GM19372 (cell line): ENCODE results near the gene RAP1GAP2.
"Not testable (repeated sequence)": the region's sequence is repeated elsewhere in the genome, so short reads cannot be mapped to it uniquely, and the experiment has no call there.

Experiments
- ATAC-seq: cut with Tn5 transposase; IDR thresholded peaks from one replicate; pipeline ENCODE4 v1.9.1; 2021; ENCODE audit warnings: mild to moderate bottlenecking, low read depth, moderate library complexity; ENCODE audit not compliant: unreplicated experiment

The RAP1GAP2 gene

GRCh38 chr17:3073850-3074249 lies 277.6 kb downstream of the RAP1GAP2 start:
- not testable (repeated sequence) for ATAC-seq
